Epithelial cell of proximal tubule (primary cell): ENCODE data around the gene EPN3. TPM values are rescaled to one million over a fixed set of nuclear protein-coding genes. Genes with fewer than 3 reads are reported as not detected.

Experiments used
- DNase-seq: peaks from one replicate; pipeline ENCODE4 v3.0.0-alpha.2; 2011; ENCODE audit warnings: low read depth
- H3K4me3 ChIP-seq: 2 replicates; pipeline ENCODE4 v1.5.1; 2011; ENCODE audit warnings: low read depth, mild to moderate bottlenecking, low read length
- total RNA-seq: library from RNA; depleted of rRNA; stranded (reverse); fragments of >200 nt; gene quantifications from 2 replicates; pipeline ENCODE4 v1.2.3, GENCODE V29; 2015
- TF ChIP-seq, protein P1 (sequence below): conservative IDR thresholded peaks from 2 replicates; pipeline ENCODE4 v1.5.1; 2012; ENCODE audit warnings: low read depth, mild to moderate bottlenecking, low read length

EPN3 gene
- total RNA-seq, 1 donor from 2014 or later = 2.8 TPM

DNA sequence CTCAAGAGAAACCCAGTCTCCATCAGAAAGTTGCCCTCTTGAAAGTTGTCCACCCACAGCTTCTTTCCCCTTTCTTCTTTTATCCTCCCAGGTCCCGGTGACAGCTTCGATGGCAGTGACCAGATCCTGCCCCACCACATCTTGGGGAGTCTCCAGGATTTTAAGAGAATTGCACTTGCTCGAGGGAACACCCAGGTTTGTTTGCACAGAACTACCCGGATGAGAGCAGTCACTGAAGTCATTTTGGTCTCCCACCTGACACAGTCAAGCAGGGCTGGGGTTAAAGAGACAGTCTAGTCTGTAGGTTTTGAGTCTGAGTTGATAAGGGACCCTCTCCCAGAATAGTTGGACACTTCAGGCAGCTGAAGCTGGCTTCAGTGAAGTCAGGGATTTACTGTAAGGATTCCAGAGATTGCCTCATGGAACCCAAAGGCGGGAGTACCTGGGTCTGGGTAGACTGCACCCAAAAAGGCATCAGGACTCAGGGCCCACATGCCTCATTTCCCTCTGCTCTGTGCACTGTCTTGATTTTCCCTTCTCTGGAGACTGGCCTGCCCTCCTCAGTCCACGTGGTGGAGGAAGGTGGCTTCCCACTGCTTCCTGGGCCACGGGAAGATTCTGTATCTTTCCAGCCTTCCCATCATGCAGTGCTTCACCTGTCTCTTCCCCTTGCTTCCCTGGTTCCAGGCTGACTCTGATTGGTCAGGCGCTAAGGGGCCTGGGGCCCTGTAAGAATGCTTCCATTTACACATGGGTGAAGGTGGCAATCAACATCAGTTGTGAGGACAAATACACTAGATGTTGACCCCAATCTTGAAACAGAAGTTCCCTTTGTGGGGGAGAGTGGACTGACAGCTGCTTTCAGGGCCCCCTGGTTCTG is 14.8 kb upstream of the EPN3 start:
- H3K4me3 ChIP-seq = no peak overlapping the region
- TF ChIP-seq, protein P1, sequence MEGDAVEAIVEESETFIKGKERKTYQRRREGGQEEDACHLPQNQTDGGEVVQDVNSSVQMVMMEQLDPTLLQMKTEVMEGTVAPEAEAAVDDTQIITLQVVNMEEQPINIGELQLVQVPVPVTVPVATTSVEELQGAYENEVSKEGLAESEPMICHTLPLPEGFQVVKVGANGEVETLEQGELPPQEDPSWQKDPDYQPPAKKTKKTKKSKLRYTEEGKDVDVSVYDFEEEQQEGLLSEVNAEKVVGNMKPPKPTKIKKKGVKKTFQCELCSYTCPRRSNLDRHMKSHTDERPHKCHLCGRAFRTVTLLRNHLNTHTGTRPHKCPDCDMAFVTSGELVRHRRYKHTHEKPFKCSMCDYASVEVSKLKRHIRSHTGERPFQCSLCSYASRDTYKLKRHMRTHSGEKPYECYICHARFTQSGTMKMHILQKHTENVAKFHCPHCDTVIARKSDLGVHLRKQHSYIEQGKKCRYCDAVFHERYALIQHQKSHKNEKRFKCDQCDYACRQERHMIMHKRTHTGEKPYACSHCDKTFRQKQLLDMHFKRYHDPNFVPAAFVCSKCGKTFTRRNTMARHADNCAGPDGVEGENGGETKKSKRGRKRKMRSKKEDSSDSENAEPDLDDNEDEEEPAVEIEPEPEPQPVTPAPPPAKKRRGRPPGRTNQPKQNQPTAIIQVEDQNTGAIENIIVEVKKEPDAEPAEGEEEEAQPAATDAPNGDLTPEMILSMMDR = no peak
- DNase-seq = no peak

GRCh38 chr17:50518384-50519023 is 14.0 kb upstream of the EPN3 start:
- TF ChIP-seq, protein P1 = no peak
- H3K4me3 ChIP-seq = no peak overlapping the region
- DNase-seq = no peak

GRCh38 chr17:50519141-50519834 is 13.2 kb upstream of the EPN3 start:
- H3K4me3 ChIP-seq = no peak overlapping the region
- TF ChIP-seq, protein P1 = no peak
- DNase-seq = no peak

GRCh38 chr17:50520483-50520882 is 12.1 kb upstream of the EPN3 start:
- TF ChIP-seq, protein P1 = no peak
- DNase-seq = no peak
- H3K4me3 ChIP-seq = no peak overlapping the region

DNA sequence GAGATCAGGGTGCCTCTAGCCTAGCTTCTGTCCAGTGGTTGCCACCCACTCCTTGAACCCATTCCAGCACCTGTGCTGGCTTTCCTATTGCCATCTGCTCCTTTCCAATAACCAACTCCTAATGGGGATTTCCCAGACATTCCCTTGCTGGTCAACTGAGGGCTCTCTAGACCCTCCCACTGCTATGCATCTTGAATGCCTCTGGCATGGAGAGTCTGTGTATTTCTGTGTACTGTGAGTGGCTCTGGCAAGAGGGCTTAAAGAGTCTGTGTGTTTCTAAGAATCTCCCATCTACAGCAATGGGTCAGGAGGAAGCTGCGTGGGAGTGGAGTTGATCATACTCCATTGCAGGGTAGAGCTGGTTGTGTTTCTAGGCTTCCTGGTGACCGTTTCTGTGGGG is 11.0 kb upstream of the EPN3 start:
- TF ChIP-seq, protein P1 = no peak
- no peak overlapping the region for H3K4me3 ChIP-seq
- no peak for DNase-seq

DNA sequence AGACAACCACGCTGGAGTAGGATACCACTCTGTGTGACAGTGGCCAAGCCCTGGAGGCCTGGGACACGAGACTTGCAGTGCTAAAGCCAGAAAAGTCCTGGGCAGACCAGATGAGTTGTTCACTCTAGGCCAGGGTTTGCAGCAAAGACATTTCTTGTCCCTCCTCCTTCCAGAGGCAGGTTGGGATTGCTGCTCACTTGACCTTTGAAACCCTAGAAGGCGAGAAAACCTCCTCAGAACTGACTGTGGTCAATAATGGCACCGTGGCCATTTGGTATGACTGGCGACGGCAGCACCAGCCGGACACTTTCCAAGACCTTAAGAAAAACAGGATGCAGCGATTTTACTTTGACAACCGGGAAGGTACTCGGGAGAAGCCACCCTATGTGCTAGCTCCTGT is 9.8 kb upstream of the EPN3 start:
- TF ChIP-seq, protein P1 = no peak
- H3K4me3 ChIP-seq = no peak overlapping the region
- no peak for DNase-seq
